ENCODE data around the gene TRAF3IP1.

TRAF3IP1 gene

DNA sequence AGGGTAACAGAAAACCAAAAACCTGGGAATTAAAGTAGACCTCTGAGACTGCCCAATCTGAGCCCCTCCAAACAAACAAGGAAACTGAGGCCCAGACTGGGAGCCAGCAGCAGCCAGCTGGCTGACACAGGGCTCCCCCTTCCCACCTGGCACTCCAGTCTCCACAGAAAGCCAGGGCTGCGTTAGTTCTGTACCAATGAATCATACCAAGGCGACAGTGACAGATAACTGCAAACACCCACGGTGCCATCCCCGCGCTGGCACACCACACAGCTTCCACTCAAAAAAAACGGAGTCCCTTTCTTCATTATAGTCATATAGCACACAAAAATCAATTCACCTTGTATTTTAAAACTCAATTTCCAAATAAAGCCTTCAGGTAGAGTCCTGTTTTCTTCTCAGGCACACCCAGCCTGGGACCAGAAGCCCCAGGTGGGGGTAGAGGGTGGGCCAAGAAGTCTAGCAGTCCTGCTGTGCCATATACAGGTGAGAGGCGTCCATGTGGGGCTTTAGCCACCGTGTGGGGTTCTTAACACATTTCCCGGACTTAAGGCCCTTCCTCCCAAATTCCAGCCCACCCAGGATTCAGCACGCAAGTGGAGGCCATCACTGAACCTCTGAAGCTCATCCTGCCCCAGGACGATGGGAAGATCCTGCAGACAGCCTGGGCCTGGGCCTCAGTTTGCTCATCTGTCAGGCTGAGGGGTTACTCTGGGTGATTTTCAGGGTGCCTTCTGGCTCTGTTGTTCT is 33.2 kb upstream of the TRAF3IP1 start:
- peak in 1 of 3 experiments; percentile 18 for DNase-seq (ENCODE audit: low read depth in 2 of 3, low spot score in 2 of 3)

DNA sequence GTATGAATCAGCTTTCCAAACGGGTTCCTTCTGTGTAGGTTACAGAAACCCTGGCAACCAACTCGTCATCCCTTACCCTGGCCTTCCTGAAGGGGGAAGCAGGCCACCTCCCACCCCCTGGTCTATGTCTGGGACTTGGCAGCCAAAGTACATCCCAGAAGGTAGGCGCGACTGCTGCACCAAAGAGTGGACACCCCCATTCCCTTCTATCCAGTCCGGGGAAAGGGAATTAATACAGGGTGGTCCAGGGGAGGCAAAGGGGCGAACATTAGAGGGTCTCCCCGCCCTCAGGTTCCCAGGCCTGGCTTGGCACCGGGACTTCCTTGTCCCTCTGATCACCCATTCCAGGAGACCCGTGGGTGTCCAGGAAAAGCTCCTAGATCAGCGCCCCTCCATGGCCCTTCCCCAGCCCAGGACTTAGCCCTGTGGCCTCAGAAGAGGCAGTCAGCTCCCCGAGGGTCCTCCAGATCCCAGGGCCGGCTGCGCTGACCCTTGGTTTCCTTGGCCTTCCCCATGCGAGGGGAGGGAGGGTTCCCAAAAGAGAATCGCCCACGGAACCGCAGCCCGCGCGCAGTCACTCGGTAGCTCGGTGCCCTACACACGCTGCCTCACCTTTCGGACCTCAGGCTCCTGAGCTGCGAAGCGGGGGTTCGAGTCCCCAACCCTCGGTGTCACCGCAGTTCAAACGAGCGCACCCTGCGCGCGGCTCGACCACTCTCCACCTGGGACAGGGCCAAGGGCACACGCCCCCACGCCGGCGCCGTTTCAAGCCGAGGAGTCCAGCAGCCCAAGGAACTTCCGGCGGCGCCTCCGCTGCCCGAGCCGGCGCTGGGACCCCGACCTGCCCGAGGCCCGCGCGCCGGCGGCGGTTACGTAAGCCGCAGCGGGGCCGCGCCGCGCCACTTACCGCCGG is 32.3 kb upstream of the TRAF3IP1 start, which contains the start of gene PER2:
TSS of gene PER2 (minus strand) at position 874 of the 913 bp plus-strand sequence. CDS start 10,674 bp downstream, outside the sequence.
- DNase-seq (ENCODE audit: low read depth in 2 of 3, low spot score in 2 of 3), result peak in 2 of 3 experiments; percentile 25 to 30

DNA sequence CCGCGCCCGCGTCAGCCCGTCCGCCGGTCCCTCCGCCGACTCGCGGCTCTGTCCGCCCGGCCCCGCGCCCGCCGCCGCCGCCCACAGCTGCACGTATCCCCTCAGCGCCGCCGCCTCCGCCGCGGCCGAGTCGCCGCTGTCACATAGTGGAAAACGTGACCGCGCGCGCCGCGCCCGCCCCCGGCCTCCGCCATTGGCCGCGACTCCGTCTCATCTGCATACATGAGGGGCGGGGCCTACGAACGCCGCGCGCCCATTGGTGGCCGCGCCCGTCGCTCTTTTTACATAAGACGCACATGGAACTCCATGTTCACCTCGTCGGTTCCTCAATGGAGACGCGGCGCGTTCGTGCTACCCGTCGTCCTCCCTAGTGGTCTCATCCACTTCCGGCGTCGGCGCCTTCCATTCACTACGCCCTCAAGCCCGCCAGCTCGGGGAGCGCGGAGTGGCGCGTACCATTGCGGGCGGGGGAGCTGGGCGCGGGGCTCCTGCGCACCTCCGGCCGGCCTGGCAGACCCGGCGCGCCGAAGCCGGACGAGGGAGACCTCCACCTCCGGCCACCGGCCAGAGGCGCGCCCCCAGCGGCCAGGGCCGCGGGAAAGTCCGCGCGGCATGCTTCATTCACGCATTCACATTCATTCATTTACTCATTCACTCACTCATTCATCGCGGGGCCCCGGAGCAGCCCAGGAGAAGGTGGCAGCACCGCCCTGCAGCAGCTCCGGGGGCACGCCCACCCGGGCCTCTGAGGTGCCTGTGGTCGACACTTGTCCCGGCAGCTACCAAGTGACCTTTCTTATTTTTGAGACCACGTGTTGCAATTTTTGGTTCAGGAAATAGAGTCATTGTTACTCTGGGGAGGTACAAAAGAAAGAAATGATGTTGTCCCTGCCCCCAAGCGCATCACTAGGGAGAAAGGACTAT is 31.4 kb upstream of the TRAF3IP1 start:
- peak; percentile 90 to 95 (median 94) for DNase-seq (ENCODE audit: low read depth in 2 of 3, low spot score in 2 of 3)

DNA sequence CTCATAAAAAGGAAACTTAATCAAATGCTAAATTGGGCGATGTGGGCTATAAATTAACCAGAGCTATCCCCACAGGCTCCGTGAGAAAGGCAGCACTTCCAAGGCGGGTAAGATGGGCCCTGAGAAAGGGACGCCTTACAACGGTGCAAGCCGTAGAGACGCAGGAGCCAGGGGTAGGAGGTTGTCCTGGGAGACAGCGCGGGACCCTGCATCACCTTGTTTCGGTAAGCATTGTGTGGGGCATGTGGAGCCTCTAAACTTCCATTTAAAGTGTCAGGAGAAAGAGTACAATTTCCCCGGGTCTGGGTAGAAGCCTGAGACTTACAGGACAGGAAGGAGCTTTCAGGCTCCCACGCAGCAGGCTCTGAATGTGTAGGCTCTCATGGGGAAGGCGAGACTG is 30.7 kb upstream of the TRAF3IP1 start:
- DNase-seq (ENCODE audit: low read depth in 2 of 3, low spot score in 2 of 3), result peak in 1 of 3 experiments; percentile 10

DNA sequence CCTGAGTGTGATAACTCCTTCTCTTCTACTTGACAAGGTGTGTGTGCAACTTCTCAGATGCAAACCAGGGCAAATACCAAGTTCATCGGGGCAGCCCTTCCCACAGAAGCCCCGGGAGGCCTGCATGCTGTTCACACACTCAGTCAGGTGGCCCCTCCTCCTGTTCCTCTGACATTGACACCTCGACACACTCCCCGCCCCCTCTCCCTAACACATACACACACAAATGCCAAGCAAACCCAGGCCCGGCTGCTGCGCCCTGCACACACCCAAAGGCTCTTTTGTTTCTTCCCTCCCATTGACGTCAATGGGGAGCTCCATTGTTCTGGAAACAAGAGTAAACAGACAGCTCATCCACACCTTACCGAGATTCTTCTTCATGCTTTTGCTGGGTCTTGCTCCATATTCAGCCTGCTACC is 30.2 kb upstream of the TRAF3IP1 start:
- peak in 1 of 3 experiments; percentile 13 for DNase-seq (ENCODE audit: low read depth in 2 of 3, low spot score in 2 of 3)

DNA sequence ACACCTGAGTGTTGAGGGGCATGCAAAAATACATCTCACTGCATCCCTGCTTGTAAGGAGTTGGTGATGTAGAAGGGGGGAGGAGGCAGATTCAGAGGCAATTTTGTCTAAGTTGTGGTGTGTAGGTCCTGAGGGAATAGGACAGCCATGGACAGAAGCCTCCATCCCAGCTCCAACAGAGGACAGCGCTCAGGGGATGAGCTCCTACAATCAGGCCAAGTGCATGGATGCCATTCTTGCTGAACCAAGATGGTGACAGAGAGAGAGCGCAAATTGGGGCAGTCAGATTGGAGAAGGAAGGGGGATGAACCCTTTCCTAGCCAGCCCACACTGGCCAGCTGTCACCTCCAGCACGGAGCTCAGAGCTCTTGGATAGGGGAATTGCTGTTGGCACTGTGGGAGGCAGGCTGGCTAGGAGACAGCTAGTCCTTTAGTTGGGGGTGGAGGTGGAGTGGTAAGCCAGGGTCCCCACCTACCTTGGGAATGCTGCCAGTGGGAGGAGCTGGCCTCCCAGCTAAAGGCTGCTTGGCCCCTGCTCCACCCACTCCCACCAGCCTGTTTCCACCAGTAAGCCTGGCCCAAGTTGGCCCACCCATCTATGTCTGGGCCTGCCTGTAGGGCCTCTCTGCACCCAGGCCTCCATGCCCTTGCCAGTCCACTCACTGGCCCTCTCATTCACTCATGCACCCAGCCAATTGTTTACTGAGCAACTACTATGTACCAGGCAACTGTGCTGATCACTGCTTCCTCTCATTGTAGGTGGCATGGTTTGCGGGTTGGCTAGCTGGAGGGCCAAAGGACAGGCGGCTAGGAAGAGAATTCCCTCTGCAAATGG is 29.4 kb upstream of the TRAF3IP1 start:
- DNase-seq (ENCODE audit: low read depth in 2 of 3, low spot score in 2 of 3), result no peak

DNA sequence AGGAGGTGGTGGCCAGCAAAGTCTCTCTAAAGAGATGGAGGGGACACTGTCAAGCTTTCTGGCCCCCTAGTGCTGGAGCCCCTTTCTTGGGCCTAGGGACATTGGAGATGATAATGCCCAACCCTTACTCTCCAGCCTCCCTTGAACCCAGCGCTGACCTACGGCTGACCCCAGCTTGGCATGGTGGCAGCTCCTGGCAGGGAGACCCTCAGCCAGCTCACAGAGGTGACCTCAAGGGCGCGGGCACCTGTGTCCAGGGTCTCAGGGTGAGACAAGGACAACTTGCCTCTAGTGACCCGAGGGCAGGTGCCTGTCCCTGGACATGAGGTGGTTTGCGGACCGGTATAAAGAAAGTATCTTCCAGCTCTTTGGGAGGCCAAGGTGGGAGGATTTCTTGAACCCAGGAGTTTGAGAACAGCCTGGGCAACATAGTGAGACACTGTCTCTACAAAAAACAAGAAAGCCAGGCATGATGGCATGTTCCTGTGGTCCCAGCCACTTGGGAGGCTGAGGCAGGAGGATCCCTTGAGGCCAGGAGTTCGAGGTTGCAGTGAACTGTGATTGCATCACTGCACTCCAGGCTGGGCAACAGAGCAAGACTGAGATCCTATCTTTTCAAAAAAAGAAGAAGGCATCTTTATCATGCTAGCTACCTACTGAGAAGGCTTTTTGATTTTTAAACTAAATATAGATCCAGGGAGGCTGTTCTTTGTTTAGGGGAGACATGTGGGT is 28.6 kb upstream of the TRAF3IP1 start:
- no peak for DNase-seq (ENCODE audit: low read depth in 2 of 3, low spot score in 2 of 3)

DNA sequence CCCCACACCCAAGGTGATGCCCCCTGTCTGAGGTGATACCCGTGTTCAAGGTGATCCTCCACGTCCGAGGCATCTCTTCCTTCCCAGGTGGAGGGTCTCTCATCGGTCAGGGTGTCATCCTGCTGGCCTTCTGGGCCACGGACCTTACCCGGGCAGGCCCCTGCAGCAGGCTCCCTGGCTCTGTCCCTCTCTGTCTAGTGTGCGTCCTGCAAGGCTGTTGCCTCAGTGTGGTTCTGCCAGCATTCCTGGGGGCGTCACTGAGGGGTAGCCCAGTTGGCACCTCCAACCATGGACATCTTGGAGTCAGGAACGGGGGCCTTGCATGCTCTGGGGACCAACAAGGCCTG is 26.3 kb upstream of the TRAF3IP1 start:
- no peak for DNase-seq (ENCODE audit: low read depth in 2 of 3, low spot score in 2 of 3)

DNA sequence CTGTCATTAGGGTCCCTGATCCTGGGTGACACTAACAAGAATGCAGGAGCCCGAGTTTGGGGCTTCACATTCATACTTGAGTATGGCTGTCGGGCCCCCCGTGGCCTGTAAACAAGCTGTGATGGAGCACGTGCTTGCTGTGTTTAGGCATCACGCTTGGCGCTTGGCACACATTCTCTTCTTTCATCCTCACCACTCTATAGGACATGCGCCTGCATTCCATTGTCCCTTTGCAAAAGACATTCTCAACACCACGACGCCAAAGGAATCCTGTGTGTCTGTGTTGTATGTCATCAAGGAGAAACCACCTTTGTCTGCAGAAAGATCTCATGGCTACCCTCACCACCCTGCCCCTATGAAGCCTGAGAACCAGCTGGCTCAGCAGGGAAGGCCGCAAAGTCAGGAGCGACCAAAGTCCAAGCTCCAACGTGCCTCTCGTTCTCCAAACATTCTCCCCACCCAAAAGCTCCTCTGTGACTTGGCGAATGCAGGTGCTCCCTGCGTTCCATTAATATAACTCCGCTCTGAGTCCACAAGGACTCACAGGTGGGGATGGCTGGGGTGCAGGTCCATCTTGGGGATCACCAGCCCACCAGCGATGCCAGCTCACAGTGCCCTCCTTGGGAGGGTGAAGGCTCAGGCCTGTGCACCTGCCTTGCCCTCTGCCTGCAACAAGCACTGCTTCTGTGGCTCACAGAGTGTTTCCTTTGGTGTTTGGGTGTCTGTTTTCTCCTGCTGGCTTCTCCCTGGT is 25.8 kb upstream of the TRAF3IP1 start:
- no peak for DNase-seq (ENCODE audit: low read depth in 2 of 3, low spot score in 2 of 3)

DNA sequence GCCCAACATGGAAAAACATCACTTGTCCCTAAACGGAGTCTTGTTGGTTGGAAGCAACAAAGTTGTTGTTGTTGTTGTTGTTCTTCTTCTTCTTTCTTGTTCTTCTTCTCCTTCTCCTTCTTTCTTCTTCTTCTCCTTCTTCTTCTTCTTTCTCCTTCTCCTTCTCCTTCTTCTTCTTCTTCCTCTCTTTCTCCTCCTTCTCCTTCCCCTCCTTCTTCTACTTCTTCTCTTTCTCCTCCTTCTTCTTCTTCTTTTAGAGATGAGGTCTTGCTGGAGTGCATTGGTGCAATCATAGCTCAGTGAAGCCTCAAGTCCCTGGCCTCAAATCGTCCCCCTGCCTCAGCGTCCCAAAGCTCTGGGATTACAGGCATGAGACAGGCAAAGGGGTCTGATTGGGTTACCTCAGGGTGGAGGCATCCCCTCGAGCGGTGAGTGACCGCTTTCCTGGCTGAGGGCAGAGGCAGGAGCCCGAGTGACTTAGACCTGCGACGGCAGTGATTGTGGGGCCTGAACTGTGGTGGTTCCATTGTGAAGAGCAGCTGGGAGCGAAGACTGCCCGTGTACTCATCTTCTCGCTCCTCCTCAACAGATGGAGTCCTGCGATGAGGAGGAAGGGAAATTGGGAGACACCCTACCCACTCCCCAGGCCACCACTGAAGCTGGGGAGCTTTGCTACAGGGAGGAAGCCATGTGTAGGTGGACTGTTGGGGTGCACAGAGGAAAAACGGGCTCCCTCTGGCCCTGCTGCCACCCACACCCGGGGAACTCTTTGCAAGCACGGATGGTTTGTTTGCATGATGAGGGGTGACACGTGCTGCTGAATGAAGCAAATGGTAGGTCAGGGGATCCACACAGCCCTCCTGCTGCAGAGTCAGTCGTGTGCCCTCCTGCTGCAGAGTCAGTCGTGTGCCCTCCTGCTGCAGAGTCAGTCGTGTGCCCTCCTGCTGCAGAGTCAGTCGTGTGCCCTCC is 24.9 kb upstream of the TRAF3IP1 start:
- no peak for DNase-seq (ENCODE audit: low read depth in 2 of 3, low spot score in 2 of 3)

DNA sequence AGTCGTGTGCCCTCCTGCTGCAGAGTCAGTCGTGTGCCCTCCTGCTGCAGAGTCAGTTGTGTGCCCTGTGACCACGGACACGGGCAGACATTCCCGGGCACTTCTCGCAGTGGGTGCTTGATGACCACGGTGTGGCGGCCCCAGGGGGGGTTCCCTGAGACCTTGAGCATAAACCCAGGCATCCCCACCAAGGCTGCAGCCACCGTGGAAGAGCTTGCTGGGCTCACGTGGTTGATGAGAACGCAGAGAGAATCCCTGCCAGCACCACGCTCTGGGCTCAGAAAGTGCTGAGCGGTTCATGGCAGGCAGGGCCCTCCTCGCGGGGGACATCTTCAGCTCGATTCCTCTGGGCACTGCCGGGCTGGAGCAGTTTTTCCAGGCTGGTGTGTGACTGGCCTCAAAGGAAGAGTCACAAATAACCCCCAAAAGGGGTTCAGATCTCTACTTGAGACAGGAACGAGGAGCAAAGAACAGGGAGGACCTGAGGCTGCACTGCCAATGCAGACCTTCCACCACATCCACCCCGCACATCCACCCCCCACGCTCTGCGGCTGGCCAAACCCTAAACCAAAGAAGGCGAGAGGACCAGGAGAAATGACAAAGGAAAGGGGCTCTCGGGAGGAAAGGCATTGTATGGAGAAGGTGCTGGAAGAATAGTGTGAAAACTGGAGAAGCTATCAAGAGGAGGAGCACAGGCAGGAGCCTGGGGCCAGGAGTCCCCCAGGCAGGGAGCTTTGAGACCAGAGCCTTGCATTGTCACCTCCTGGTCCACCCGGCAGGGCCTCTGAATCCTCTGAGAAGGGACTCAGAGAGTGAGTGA is 23.5 kb upstream of the TRAF3IP1 start:
- DNase-seq (ENCODE audit: low read depth in 2 of 3, low spot score in 2 of 3), result no peak

DNA sequence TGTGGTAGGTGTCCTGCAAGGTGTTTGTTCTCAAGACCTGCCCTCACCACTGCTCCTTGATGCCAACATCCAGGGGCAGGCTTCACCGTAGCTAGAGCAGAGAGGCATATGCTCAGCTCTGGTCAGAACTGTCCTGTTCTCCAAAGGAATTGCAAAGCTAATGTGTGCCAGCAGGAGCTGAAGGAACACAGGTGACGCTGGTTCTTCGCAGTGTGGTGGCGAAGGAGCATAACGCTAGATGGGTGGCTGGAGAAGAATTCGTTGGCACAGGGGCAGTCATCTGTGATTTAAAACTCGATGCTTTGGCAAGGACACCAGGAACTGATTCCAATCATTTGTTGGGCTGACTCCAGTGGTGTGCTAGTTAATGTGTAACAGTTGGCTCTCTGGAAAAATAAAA is 20.5 kb upstream of the TRAF3IP1 start:
- no peak for DNase-seq (ENCODE audit: low read depth in 2 of 3, low spot score in 2 of 3)

DNA sequence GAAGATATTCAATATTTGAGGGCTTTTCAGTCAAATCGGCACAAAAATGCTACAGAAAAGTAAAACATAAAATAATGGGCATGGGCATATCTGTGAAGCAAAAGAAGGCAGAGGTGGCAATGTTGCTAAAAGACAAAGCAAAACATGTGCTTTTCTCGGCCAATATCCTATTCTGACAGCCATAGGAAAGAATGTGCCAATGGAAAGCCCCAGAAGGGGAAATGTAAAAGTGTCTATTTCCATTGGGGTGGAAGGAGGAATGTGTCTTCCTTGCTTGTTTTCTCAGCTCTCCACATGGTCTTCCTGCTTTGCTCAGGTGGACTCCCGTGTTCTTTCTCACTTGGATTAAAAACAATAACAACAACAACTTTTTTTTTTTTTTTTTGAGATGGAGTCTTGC is 18.2 kb upstream of the TRAF3IP1 start:
- DNase-seq (ENCODE audit: low read depth in 2 of 3, low spot score in 2 of 3), result no peak

DNA sequence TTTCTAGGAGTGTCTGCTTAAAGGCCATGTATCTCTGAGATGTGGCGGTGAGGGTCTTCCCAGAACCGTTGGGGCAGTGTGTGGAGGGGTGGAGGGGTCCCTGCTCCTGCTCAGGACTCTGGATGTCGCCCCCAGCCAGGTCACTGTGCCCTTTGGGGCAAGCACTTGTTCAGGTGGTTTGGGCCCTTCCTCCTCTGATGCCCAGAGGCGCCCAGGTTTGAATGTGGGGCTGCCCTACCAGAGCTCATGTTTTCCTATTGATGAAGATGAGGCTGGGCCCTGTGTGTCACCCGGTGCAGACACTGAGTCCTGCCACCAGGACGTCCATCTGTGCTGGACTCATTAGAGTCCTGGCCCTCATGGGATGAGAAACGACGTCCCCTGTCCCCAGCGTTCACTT is 17.6 kb upstream of the TRAF3IP1 start:
- no peak for DNase-seq (ENCODE audit: low read depth in 2 of 3, low spot score in 2 of 3)

DNA sequence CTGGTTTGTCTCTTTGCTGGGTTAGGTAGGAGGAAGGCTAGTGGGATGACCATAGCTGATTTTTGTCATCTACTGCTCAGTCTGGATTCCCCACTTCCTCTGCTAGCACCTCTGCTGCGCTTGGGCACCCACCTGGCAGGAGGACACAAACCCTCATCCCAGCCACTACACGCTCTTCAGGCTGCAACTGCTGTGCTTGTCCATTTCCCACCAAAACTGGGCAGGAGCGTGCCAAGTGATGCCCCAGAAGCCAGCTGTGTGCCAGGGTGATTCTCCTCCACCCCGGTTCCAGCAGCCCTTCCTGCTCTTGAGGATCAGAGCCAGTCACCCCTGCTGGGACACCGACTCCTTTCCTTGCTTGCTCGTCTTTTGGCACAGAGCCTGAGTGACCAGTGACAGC is 16.2 kb upstream of the TRAF3IP1 start:
- DNase-seq (ENCODE audit: low read depth in 2 of 3, low spot score in 2 of 3), result no peak

DNA sequence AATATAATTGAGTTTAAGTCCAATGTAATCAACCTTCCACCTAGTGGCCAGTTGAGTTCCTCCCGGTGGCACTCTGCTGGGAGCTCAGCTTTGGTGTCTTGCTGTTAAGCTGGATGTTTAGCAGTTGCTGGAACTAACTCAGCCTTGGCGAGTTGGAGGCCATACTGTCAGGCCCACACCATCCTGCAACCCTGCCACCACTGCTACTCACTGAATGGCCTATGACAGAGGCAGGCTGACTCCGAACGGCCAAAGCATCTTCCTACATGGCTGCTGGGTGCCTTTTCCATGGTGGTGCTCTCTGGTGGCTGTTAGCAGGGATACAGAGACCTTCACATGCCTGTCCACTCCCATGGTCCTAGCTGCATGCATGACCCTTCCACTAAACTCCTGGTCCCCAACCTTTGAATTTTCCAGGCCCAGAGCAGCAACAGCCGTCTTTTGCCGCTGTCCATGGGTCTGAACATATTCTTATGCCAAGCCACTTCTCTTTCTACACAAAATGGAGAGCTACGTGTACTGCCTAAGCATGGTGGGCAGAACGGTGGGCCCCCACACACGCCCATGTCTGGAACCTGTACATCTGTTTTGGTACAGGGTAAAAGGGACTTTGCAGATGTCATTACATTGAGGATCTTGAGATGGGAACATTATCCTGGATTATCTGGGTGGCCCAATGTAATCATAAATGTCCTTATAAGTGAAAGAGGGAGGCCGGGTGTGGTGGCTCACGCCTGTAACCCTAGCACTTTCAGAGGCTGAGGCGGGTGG is 15.0 kb upstream of the TRAF3IP1 start:
- no peak for DNase-seq (ENCODE audit: low read depth in 2 of 3, low spot score in 2 of 3)
